Gastrocnemius medialis (tissue), 4 donors: ENCODE results near the gene OPA1. TPM values are rescaled to one million over a fixed set of nuclear protein-coding genes. Genes with fewer than 3 reads are reported as not detected.

Source experiments
- ATAC-seq, 2 donors: fragments of 150-250 bp; one replicate each; pipeline ENCODE4 v1.9.1; 2016
- DNase-seq, 2 donors: peaks; one replicate each; pipeline ENCODE4 v3.0.0-alpha.2; 2019
- H3K27ac ChIP-seq, 4 donors: fragments of 200-600 bp; sonication (generic); 1 replicate in 1 of 4; 2 replicates in 3 of 4; pipeline ENCODE4 v1.5.1; 2016 to 2018; ENCODE audit warnings: mild to moderate bottlenecking in 2 of 4, moderate library complexity in 1 of 4
- H3K27me3 ChIP-seq, 3 donors: fragments of 200-600 bp; sonication (generic) in 2 of 3; 1 replicate in 1 of 3; 2 replicates in 2 of 3; pipeline versions ENCODE4 v1.5.1 to v1.6.0; 2016 to 2019; ENCODE audit warnings: mild to moderate bottlenecking in 1 of 3, moderate library complexity in 1 of 3
- H3K36me3 ChIP-seq, 2 donors: fragments of 200-600 bp; sonication (generic) in 1 of 2; one replicate each; pipeline ENCODE4 v1.5.1; 2017 to 2018
- H3K4me1 ChIP-seq, 2 donors: fragments of 200-600 bp; sonication (generic) in 1 of 2; one replicate each; pipeline ENCODE4 v1.5.1; 2016 to 2017; ENCODE audit warnings: mild to moderate bottlenecking in 2 of 2
- H3K4me3 ChIP-seq, 4 donors: fragments of 200-600 bp; sonication (generic) in 3 of 4; 1 replicate in 1 of 4; 2 replicates in 3 of 4; pipeline ENCODE4 v1.5.1; 2016 to 2019; ENCODE audit warnings: mild to moderate bottlenecking in 2 of 4
- H3K9me3 ChIP-seq, 3 donors: fragments of 200-600 bp; sonication (generic) in 2 of 3; 1 replicate in 1 of 3; 2 replicates in 2 of 3; pipeline ENCODE4 v1.5.1; 2016 to 2019
- POLR2A ChIP-seq, 2 donors: fragments of 450-650 bp; IDR thresholded peaks; one replicate each; pipeline ENCODE4 v1.6.1; 2017; ENCODE audit warnings: antibody characterized with exemption in 2 of 2, mild to moderate bottlenecking in 2 of 2, moderate library complexity in 2 of 2
- in situ Hi-C, 4 donors: fragments of 200-750 bp; cut with MboI; loops; one replicate each; pipeline versions ENCODE4 v1.15.0 to v1.8.0; 2017; ENCODE audit warnings: low sequenced_read_pairs in 4 of 4
- intact Hi-C: fragments of 100-400 bp; cut with DNase I; formaldehyde crosslinking; loops from one replicate; pipeline ENCODE4 v1.15.1; 2023; ENCODE audit warnings: low total_unique reads
- total RNA-seq, 4 donors: library from RNA; depleted of rRNA; stranded (reverse); fragments of >200 nt; gene quantifications; one replicate each; pipeline versions ENCODE4 v1.1.0 to v1.2.3, GENCODE V29; 2016
- TF ChIP-seq, protein P1 (sequence below), 5 experiments: fragments of 450-650 bp in 3 of 5; fragments of 200-600 bp in 2 of 5; sonication (generic) in 2 of 5; IDR thresholded peaks in 4 of 5; conservative IDR thresholded peaks in 1 of 5; 1 replicate in 4 of 5; 2 replicates in 1 of 5; pipeline ENCODE4 v1.5.1; 2016 to 2019; ENCODE audit warnings: antibody characterized with exemption in 5 of 5, mild to moderate bottlenecking in 3 of 5, moderate library complexity in 3 of 5

OPA1 gene
- total RNA-seq, 4 donors from 2014 or later, result 59.8 to 78.2 (median 72.2) TPM

DNA sequence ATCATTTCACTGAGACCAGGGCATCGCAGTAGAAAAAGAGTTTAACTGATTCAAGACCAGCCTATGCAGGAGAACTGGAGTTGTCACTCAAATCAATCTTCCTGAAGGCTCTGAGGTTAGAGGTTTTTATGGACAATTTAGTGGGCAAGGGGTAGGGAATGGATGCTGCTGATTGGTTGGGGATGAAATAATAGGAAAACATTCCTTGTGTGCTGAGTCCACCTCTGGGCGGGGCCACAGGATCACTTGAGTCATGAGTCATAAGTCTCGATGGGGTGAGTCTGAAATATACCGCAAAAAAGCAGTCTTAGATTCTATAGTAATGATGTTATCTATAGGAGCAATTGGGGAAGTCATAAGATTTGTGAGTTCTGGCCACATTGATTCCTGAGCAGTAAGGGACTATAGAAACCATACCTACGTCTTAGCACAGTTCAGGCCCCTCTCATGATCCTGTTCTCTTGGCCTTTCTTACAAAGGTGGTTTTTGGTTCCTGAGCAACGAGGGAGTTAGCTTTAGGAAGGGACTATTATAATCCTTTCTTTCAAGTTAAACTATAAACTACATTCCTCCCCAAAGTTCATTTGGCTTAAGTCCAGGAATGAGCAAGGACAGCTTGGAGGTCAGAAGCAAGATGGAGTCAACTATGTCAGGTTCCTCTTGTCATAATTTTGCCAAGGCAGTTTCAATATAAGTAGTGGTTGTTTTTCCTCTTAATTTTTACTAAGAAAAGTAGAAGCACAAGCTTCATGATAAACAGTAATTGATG lies 2.7 kb upstream of the OPA1 start:
- Histone ChIP-seq H3K9me3 (no peaks in the 10 kb centered on the region), H3K27ac (no peak overlapping the region), H3K36me3 (no peaks in the 10 kb centered on the region), H3K27me3 (no peaks in the 10 kb centered on the region), H3K4me3 (no peak overlapping the region), H3K4me1 (peaks cover 18 to 22% of the 10 kb centered on the region in 2 donors)
- no peak for DNase-seq
- intact Hi-C loops (loop anchor here (5.0 kb wide), 2 partner anchors 392 to 673 kb away; partner anchors contain the start of gene MB21D2), in situ Hi-C loops (loop anchor here in 1 of 4 donors (25.0 kb wide), 1 partner anchor 678 kb away; the partner anchor contains the start of gene MB21D2)
- no peak for ATAC-seq
- TF ChIP-seq, protein P1, sequence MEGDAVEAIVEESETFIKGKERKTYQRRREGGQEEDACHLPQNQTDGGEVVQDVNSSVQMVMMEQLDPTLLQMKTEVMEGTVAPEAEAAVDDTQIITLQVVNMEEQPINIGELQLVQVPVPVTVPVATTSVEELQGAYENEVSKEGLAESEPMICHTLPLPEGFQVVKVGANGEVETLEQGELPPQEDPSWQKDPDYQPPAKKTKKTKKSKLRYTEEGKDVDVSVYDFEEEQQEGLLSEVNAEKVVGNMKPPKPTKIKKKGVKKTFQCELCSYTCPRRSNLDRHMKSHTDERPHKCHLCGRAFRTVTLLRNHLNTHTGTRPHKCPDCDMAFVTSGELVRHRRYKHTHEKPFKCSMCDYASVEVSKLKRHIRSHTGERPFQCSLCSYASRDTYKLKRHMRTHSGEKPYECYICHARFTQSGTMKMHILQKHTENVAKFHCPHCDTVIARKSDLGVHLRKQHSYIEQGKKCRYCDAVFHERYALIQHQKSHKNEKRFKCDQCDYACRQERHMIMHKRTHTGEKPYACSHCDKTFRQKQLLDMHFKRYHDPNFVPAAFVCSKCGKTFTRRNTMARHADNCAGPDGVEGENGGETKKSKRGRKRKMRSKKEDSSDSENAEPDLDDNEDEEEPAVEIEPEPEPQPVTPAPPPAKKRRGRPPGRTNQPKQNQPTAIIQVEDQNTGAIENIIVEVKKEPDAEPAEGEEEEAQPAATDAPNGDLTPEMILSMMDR (IDR thresholded peaks at IDR 0.05 in 4 of 5, conservative IDR thresholded peaks at IDR 0.05 in 1 of 5), result no peak
- no peak for TF ChIP-seq POLR2A (IDR thresholded peaks at IDR 0.05)

DNA sequence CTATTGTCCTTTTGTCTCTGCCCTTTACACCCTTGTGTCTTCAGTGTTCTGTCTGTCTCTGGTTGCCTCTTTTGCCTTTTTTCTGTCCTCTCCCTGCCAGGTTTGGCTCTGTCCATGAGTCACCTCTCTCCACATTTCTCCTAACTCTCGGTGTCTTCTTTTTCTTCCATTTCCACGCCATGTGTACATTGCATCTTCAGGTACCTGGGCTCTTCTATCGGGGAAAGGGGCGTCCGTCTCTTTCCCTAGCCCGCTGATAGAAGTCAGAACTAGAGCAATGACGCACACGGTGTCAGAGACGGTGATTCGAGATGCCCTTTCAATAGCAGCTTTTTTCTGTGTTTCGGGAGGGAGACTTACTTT lies 641 bp downstream of the OPA1 start:
- no peak for TF ChIP-seq POLR2A (IDR thresholded peaks at IDR 0.05)
- TF ChIP-seq, protein P1 (IDR thresholded peaks at IDR 0.05 in 4 of 5, conservative IDR thresholded peaks at IDR 0.05 in 1 of 5), result no peak
- in situ Hi-C loops (loop anchor here in 1 of 4 donors (25.0 kb wide), 1 partner anchor 681 kb away; the partner anchor contains the start of gene MB21D2), intact Hi-C loops (loop anchor here (2.0 to 5.0 kb wide), 3 partner anchors 353 to 676 kb away; partner anchors contain the start of genes MB21D2 and PLAAT1)
- ATAC-seq (peak in 1 of 2 donors; percentile 2), DNase-seq (no peak)
- Histone ChIP-seq H3K27me3 (no peaks in the 10 kb centered on the region), H3K4me3 (peak overlapping the region; percentile 87 to 98 (median 96)), H3K27ac (peak overlapping the region; percentile 94 to 95 (median 95)), H3K36me3 (no peaks in the 10 kb centered on the region), H3K9me3 (no peaks in the 10 kb centered on the region), H3K4me1 (peaks cover 22% of the 10 kb centered on the region in 2 donors)

DNA sequence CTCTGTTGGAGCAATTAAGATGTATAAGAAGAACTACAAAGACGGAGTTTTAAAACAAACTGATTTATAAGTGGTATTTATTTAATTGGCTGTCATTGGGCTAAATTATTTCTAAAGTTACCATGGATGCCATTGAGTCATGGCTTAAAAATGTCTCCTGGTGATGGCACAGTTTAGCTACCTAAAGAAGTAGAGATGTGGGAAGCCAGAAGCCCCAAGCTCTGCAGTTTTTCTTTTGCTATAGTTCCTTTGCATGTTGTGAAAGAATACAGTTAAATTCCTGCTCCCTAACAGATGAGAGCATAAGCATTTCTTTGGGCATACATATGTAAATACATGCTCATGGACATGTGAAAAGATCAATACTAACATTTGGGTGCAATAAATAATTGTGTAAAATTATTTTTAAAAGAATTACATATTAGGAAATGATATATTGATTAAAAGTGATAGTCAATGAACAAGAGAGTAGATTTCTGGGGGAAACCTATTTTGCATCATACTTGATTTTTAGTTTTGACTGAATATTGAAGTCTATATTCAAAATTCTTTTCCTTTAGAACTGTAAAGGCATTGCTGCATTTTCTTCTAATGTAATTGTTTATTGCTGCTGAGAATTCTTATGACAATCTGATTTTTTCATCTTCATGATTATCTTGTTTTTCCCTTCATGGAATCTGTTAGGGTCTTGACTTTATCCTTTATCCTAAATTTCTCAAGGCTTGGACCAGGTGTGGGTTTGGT lies 2.1 kb downstream of the OPA1 start:
- ATAC-seq (no peak), DNase-seq (no peak)
- H3K4me1 ChIP-seq, result peaks cover 22% of the 10 kb centered on the region in 2 donors
- H3K36me3 ChIP-seq, result no peaks in the 10 kb centered on the region
- no peaks in the 10 kb centered on the region for H3K27me3 ChIP-seq
- H3K9me3 ChIP-seq, result no peaks in the 10 kb centered on the region
- H3K4me3 ChIP-seq, result peak overlapping the region in 2 of 4 donors; percentile 87 to 97
- in situ Hi-C loops, result loop anchor here in 1 of 4 donors (25.0 kb wide), 1 partner anchor 683 kb away; the partner anchor contains the start of gene MB21D2
- intact Hi-C loops, result loop anchor here (5.0 kb wide), 2 partner anchors 387 to 678 kb away; partner anchors contain the start of gene MB21D2
- TF ChIP-seq, protein P1 (IDR thresholded peaks at IDR 0.05 in 4 of 5, conservative IDR thresholded peaks at IDR 0.05 in 1 of 5), result no peak
- no peak for TF ChIP-seq POLR2A (IDR thresholded peaks at IDR 0.05)
- H3K27ac ChIP-seq, result no peak overlapping the region

DNA sequence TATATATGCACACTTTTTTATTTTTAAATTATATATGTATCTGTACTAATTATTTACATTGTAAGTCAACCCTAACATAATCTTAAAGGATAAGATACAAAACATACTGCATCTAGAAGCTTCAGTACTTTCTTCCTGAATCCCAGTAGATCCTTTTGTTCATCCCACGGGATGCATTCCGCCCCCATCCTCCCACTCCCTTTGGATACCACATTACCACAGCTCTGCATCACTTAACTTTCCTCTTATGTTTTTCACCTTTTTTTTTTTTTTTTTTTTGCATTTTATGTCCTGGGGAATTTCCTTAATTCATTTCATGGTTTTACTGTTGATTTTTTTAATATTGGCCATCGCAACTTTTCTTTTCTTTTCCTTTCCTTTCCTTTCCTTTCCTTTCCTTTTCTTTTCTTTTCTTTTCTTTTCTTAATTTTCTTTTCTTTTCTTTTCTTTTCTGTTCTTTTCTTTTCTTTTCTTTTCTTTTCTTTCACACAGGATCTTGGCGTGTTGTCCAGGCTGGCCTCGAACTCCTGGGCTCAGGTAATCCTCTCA lies 3.0 kb downstream of the OPA1 start:
- no peak overlapping the region for H3K27ac ChIP-seq
- H3K27me3 ChIP-seq, result no peaks in the 10 kb centered on the region
- no peaks in the 10 kb centered on the region for H3K36me3 ChIP-seq
- intact Hi-C loops, result no loop called here
- peaks cover 22% of the 10 kb centered on the region in 2 donors for H3K4me1 ChIP-seq
- no peak overlapping the region for H3K4me3 ChIP-seq
- no peak for TF ChIP-seq POLR2A (IDR thresholded peaks at IDR 0.05)
- TF ChIP-seq, protein P1 (IDR thresholded peaks at IDR 0.05 in 4 of 5, conservative IDR thresholded peaks at IDR 0.05 in 1 of 5), result no peak
- ATAC-seq (no peak), DNase-seq (no peak)
- H3K9me3 ChIP-seq, result no peaks in the 10 kb centered on the region
- in situ Hi-C loops, result loop anchor here in 1 of 4 donors (25.0 kb wide), 1 partner anchor 684 kb away; the partner anchor contains the start of gene MB21D2
